GM19395 (cell line): ENCODE data around the gene TGM5.
"Not testable (repeated sequence)": the region's sequence is repeated elsewhere in the genome, so short reads cannot be mapped to it uniquely, and the experiment has no call there.

Experiments used
- ATAC-seq: cut with Tn5 transposase; IDR thresholded peaks from one replicate; pipeline ENCODE4 v1.9.1; 2021; ENCODE audit warnings: mild to moderate bottlenecking, moderate library complexity; ENCODE audit not compliant: unreplicated experiment

The TGM5 gene

GRCh38 chr15:43275740-43276562, 9.2 kb upstream of the TGM5 start:
- ATAC-seq, result no peak

- ATAC-seq, result no peak
These were observed 7.4 kb upstream of the TGM5 start for GRCh38 chr15:43274136-43274535.

GRCh38 chr15:43273243-43273642, 6.5 kb upstream of the TGM5 start:
- ATAC-seq, result no peak

GRCh38 chr15:43271908-43272307, 5.2 kb upstream of the TGM5 start:
- ATAC-seq, result not testable (repeated sequence)

GRCh38 chr15:43270676-43271306, 4.1 kb upstream of the TGM5 start:
- ATAC-seq, result no peak

- no peak for ATAC-seq
These were observed 3.5 kb upstream of the TGM5 start for GRCh38 chr15:43270113-43270665.

- no peak for ATAC-seq
These were observed 1.7 kb upstream of the TGM5 start for GRCh38 chr15:43268111-43269105.

- no peak for ATAC-seq
These were observed 711 bp upstream of the TGM5 start for GRCh38 chr15:43267439-43267838.

GRCh38 chr15:43266386-43266785, 342 bp downstream of the TGM5 start:
- ATAC-seq, result no peak

- ATAC-seq, result no peak
These were observed 6.6 kb downstream of the TGM5 start for GRCh38 chr15:43260011-43260615.

- ATAC-seq, result no peak
These were observed 7.9 kb downstream of the TGM5 start for GRCh38 chr15:43258781-43259180.

- no peak for ATAC-seq
These were observed 10.4 kb downstream of the TGM5 start for GRCh38 chr15:43256341-43256740.

GRCh38 chr15:43255376-43255775, 11.4 kb downstream of the TGM5 start:
- no peak for ATAC-seq

- ATAC-seq, result peak; percentile 34
These were observed 13.0 kb downstream of the TGM5 start for GRCh38 chr15:43253431-43254403.

- no peak for ATAC-seq
These were observed 14.9 kb downstream of the TGM5 start for GRCh38 chr15:43251871-43252250.

GRCh38 chr15:43251185-43251870, 15.4 kb downstream of the TGM5 start:
- ATAC-seq, result no peak

- no peak for ATAC-seq
These were observed 15.9 kb downstream of the TGM5 start for GRCh38 chr15:43250785-43251184.

- ATAC-seq, result peak; percentile 64
These were observed 17.0 kb downstream of the TGM5 start for GRCh38 chr15:43249699-43250203.

GRCh38 chr15:43249236-43249635, 17.5 kb downstream of the TGM5 start:
- ATAC-seq, result peak; percentile 19
